Activated CD8-positive, alpha-beta T cell treated with anti-CD3 and anti-CD28 coated beads for 36 hours (primary cell): Measurements from ENCODE around the gene HJV. TPM values are rescaled to one million over a fixed set of nuclear protein-coding genes. Genes with fewer than 3 reads are reported as not detected.

Source experiments
- ATAC-seq: fragments of 200-7000 bp; cut with Tn5 transposase; one replicate; pipeline ENCODE4 v1.10.0; 2021; ENCODE audit warnings: mild to moderate bottlenecking, moderate library complexity
- CTCF ChIA-PET: fragments of 350-600 bp; sonication (Branson Sonifier 250); formaldehyde crosslinking; loops from one replicate; lab custom pipeline; 2021; ENCODE audit warnings: antibody characterized with exemption; lab: Charles Lee
- POLR2A ChIA-PET: fragments of 350-600 bp; sonication (Branson Sonifier 250); formaldehyde crosslinking; loops from one replicate; lab custom pipeline; 2021; ENCODE audit warnings: antibody characterized with exemption; lab: Charles Lee
- DNase-seq: peaks from one replicate; pipeline ENCODE4 v3.0.0-alpha.2; 2020
- H3K27ac Mint-ChIP-seq: one replicate; pipeline ENCODE4 v1.8.0; 2021; ENCODE audit warnings: mild to moderate bottlenecking, mixed read lengths
- H3K27me3 Mint-ChIP-seq: one replicate; pipeline ENCODE4 v1.8.0; 2021; ENCODE audit warnings: mixed read lengths
- H3K36me3 Mint-ChIP-seq: one replicate; pipeline ENCODE4 v1.8.0; 2021; ENCODE audit warnings: low read depth, mixed read lengths
- H3K4me1 Mint-ChIP-seq: one replicate; pipeline ENCODE4 v1.8.0; 2021; ENCODE audit warnings: low read depth, mixed read lengths
- H3K4me3 Mint-ChIP-seq: one replicate; pipeline ENCODE4 v1.8.0; 2021; ENCODE audit warnings: mild to moderate bottlenecking, moderate library complexity, mixed read lengths
- H3K9me3 Mint-ChIP-seq: one replicate; pipeline ENCODE4 v1.8.0; 2021; ENCODE audit warnings: mixed read lengths
- intact Hi-C: fragments of 100-400 bp; cut with micrococcal nuclease; formaldehyde crosslinking; loops from one replicate; pipeline ENCODE4 v1.10.0; 2022
- total RNA-seq, 2 experiments: library from RNA; stranded (reverse); gene quantifications; one replicate each; pipeline ENCODE4 v1.2.3, GENCODE V29; 2021
- TF ChIP-seq, protein P1 (sequence below): fragments of 200-600 bp; IDR thresholded peaks from one replicate; pipeline ENCODE4 v1.8.0; 2022; ENCODE audit warnings: antibody characterized with exemption, mild to moderate bottlenecking

HJV gene
- total RNA-seq, 2 experiments from 2014 or later: not detected

- DNase-seq (no peak), ATAC-seq (no peak)
- TF ChIP-seq, protein P1, sequence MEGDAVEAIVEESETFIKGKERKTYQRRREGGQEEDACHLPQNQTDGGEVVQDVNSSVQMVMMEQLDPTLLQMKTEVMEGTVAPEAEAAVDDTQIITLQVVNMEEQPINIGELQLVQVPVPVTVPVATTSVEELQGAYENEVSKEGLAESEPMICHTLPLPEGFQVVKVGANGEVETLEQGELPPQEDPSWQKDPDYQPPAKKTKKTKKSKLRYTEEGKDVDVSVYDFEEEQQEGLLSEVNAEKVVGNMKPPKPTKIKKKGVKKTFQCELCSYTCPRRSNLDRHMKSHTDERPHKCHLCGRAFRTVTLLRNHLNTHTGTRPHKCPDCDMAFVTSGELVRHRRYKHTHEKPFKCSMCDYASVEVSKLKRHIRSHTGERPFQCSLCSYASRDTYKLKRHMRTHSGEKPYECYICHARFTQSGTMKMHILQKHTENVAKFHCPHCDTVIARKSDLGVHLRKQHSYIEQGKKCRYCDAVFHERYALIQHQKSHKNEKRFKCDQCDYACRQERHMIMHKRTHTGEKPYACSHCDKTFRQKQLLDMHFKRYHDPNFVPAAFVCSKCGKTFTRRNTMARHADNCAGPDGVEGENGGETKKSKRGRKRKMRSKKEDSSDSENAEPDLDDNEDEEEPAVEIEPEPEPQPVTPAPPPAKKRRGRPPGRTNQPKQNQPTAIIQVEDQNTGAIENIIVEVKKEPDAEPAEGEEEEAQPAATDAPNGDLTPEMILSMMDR: no peak
- POLR2A ChIA-PET: interaction anchor here (1.0 to 13.3 kb wide), 12 partner anchors 10 to 61 kb away, joined by 3 to 446 read pairs (median 10); partner anchors contain the start of genes ANKRD34A and POLR3GL
- intact Hi-C loops: loop anchor here (2.0 kb wide), 1 partner anchor 14 kb away; no protein-coding TSS in a partner anchor
- Mint-ChIP-seq H3K27me3 (no peaks in the 10 kb centered on the region), H3K4me1 (peaks cover 56% of the 10 kb centered on the region), H3K36me3 (peaks cover 48% of the 10 kb centered on the region), H3K4me3 (peak overlapping the region; percentile 98), H3K27ac (peak overlapping the region; percentile 100), H3K9me3 (peaks cover 2% of the 10 kb centered on the region)
- CTCF ChIA-PET: interaction anchor here (1.0 to 13.6 kb wide), 5 partner anchors 9 to 39 kb away, joined by 3 to 147 read pairs (median 8); no protein-coding TSS in a partner anchor
Observed at GRCh38 chr1:145992958-145993617, 28.4 kb downstream of the HJV start.

- peaks cover 56% of the 10 kb centered on the region for H3K4me1 Mint-ChIP-seq
- H3K27me3 Mint-ChIP-seq: no peaks in the 10 kb centered on the region
- H3K36me3 Mint-ChIP-seq: peaks cover 48% of the 10 kb centered on the region
- H3K4me3 Mint-ChIP-seq: peak overlapping the region; percentile 98
- ATAC-seq: no peak
- no peak for DNase-seq
- H3K9me3 Mint-ChIP-seq: peaks cover 3% of the 10 kb centered on the region
- ChIA-PET POLR2A (interaction anchor here (1.0 to 13.3 kb wide), 8 partner anchors 10 to 40 kb away, joined by 3 to 446 read pairs (median 10); partner anchors contain the start of genes ANKRD34A and POLR3GL), CTCF (interaction anchor here (0.9 to 13.6 kb wide), 5 partner anchors 9 to 39 kb away, joined by 3 to 147 read pairs (median 8); no protein-coding TSS in a partner anchor)
- intact Hi-C loops: loop anchor here (2.0 kb wide), 1 partner anchor 14 kb away; no protein-coding TSS in a partner anchor
- TF ChIP-seq, protein P1: no peak
- peak overlapping the region; percentile 100 for H3K27ac Mint-ChIP-seq
Observed at GRCh38 chr1:145992502-145992936, 29.0 kb downstream of the HJV start.

DNA sequence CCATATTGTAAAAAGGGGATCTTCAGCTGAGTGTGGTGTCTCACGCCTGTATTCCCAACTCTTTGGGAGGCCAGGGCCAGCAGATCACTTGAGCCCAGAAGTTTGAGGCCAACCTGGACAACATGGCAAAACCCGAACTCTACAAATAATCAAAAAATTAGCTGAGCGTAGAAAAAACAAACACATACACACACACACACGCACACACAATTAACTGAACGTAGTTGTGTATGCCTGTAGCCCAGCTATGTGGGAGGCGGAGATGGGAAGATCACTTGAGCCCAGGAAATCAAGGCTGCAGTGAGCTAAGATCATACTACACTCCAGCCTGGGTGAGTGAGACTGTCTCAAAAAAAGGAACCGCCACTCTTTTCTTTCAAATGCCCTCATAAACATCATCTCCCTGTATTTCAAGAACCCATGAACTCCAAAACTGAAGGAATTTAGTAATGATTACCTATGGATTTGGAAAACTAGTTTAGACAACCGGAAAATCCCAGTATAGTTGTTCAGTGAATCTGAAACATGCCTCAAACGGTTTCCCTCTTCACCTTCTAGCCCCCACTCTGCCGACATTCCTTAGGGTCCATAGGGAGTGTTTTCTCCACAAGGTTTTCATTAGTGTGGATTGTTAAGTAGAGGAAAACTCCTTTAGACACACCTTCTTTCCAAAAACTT, 29.7 kb downstream of the HJV start:
- ChIA-PET POLR2A (interaction anchor here (0.8 to 13.3 kb wide), 10 partner anchors 9 to 65 kb away, joined by 4 to 446 read pairs (median 6); partner anchors contain the start of genes ANKRD34A, POLR3GL and RBM8A), CTCF (interaction anchor here (0.9 to 13.6 kb wide), 5 partner anchors 13 to 40 kb away, joined by 3 to 147 read pairs (median 4); no protein-coding TSS in a partner anchor)
- Mint-ChIP-seq H3K4me3 (peak overlapping the region; percentile 14), H3K36me3 (peaks cover 48% of the 10 kb centered on the region), H3K4me1 (peaks cover 54% of the 10 kb centered on the region), H3K27ac (peak overlapping the region; percentile 100), H3K9me3 (peaks cover 4% of the 10 kb centered on the region), H3K27me3 (no peaks in the 10 kb centered on the region)
- TF ChIP-seq, protein P1: no peak
- no peak for ATAC-seq
- no peak for DNase-seq
- intact Hi-C loops: loop anchor here (2.0 kb wide), 1 partner anchor 13 kb away; no protein-coding TSS in a partner anchor

GRCh38 chr1:145990249-145990855, 31.2 kb downstream of the HJV start:
- ChIA-PET CTCF (interaction anchor here (1.1 to 13.6 kb wide), 4 partner anchors 11 to 45 kb away, joined by 3 to 147 read pairs (median 9); no protein-coding TSS in a partner anchor), POLR2A (interaction anchor here (0.8 to 13.3 kb wide), 5 partner anchors 7 to 47 kb away, joined by 3 to 446 read pairs (median 4); partner anchors contain the start of genes ANKRD34A and POLR3GL)
- ATAC-seq (no peak), DNase-seq (peak; percentile 41)
- peaks cover 4% of the 10 kb centered on the region for H3K9me3 Mint-ChIP-seq
- TF ChIP-seq, protein P1: no peak
- H3K4me3 Mint-ChIP-seq: no peak overlapping the region
- no peaks in the 10 kb centered on the region for H3K27me3 Mint-ChIP-seq
- H3K4me1 Mint-ChIP-seq: peaks cover 62% of the 10 kb centered on the region
- H3K27ac Mint-ChIP-seq: no peak overlapping the region
- intact Hi-C loops: no loop called here
- H3K36me3 Mint-ChIP-seq: peaks cover 38% of the 10 kb centered on the region
